Hematopoietic multipotent progenitor cell treated with erythropoietin and hydrocortisone succinate and interleukin-3 and kit ligand, for 15 days (in vitro differentiated cells): ENCODE measurements around the gene EXOC3.
"Not testable (repeated sequence)": the region's sequence is repeated elsewhere in the genome, so short reads cannot be mapped to it uniquely, and the experiment has no call there.

Source experiments
- DNase-seq: peaks from one replicate; pipeline ENCODE4 v3.0.0-alpha.2; 2015; ENCODE audit warnings: low spot score

The EXOC3 gene

GRCh38 chr5:407051-407450, 35.9 kb upstream of the EXOC3 start:
- no peak for DNase-seq

GRCh38 chr5:407801-408268, 35.1 kb upstream of the EXOC3 start:
- no peak for DNase-seq

GRCh38 chr5:410911-411517, 32.0 kb upstream of the EXOC3 start:
- no peak for DNase-seq

- no peak for DNase-seq
Measured at GRCh38 chr5:411728-412127, 31.2 kb upstream of the EXOC3 start.

- DNase-seq, result not testable (repeated sequence)
Measured at GRCh38 chr5:414991-415927, 27.7 kb upstream of the EXOC3 start.

- no peak for DNase-seq
Measured at GRCh38 chr5:415928-416635, 26.9 kb upstream of the EXOC3 start.

- no peak for DNase-seq
Measured at GRCh38 chr5:416636-416960, 26.4 kb upstream of the EXOC3 start.

GRCh38 chr5:417301-418161, 25.4 kb upstream of the EXOC3 start:
- DNase-seq, result no peak

- no peak for DNase-seq
Measured at GRCh38 chr5:418162-419121, 24.5 kb upstream of the EXOC3 start.

GRCh38 chr5:419970-420369, 23.0 kb upstream of the EXOC3 start:
- no peak for DNase-seq

- DNase-seq, result no peak
Measured at GRCh38 chr5:420632-421286, 22.2 kb upstream of the EXOC3 start.

- no peak for DNase-seq
Measured at GRCh38 chr5:421287-421880, 21.6 kb upstream of the EXOC3 start.

GRCh38 chr5:421901-422300, 21.1 kb upstream of the EXOC3 start:
- DNase-seq, result no peak

- DNase-seq, result no peak
Measured at GRCh38 chr5:422323-423232, 20.4 kb upstream of the EXOC3 start.

GRCh38 chr5:423233-423565, 19.8 kb upstream of the EXOC3 start:
- DNase-seq, result no peak

- DNase-seq, result no peak
Measured at GRCh38 chr5:423626-424261, 19.2 kb upstream of the EXOC3 start.

GRCh38 chr5:424301-425110, 18.5 kb upstream of the EXOC3 start:
- DNase-seq, result no peak

- DNase-seq, result no peak
Measured at GRCh38 chr5:425714-426113, 17.3 kb upstream of the EXOC3 start.
